ENCODE data around the gene BMPR2.

GRCh38 chr2:202583709-202584219 lies 207.6 kb downstream of the BMPR2 start:
- TF ChIP-seq GATA3 (IDR thresholded peaks at IDR 0.05; ENCODE audit: low read depth, low read length) (no peak), GATA2 (IDR thresholded peaks at IDR 0.05; ENCODE audit: low read depth, low read length) (no peak)
